HTERT RPE-1 (cell line): Measurements from ENCODE around the gene CXCL5.

Experiments used
- in situ Hi-C: fragments of 300-500 bp; cut with MboI; formaldehyde crosslinking; loops from 4 replicates; pipeline ENCODE4 v1.14.3; 2020; ENCODE audit warnings: low sequenced_read_pairs

Gene CXCL5

DNA sequence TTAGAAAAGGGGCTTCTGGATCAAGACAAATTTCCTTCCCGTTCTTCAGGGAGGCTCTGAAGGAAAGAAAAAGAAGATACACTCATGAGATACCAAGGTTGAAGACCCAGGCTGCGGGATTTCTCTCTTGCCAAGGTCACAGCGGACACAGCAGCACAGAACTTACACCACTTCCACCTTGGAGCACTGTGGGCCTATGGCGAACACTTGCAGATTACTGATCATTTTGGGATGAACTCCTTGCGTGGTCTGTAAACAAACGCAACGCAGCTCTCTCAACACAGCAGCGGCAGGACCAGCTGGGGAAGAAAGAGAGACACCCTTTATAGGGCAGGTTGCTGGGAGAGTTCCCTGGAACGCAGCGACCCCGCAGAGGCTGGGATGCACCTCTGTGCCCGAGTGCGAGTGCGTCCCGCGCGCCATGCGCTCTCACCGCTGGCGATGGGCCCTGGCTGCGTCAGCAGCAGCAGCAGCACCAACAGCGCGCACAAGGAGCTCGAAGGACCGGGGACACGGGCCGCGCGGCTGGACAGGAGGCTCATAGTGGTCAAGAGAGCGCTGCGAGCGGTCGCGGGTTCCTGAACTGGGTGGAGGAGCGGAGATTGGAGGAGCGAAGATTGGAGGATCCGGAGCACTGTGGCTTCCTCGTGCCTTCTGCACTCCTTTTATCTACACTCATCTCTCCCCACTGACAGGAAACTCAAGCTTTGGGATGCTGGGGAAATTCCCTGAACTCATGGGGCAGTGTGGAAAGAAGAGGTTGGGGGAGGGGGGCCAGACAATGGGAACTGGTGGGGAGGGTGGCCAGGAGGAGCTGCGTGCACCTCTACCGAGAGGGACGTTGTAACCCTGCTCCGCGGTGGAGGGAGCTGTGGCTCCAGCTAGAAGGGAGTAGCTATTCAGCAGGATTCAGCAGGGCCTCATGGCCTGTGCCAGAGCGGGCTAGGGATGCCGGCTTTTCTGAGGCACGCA, at the start of gene CXCL5:
TSS of gene CXCL5 (minus strand) at position 638 of the 972 bp plus-strand sequence. CDS start at position 542, 96 bp downstream.
- in situ Hi-C loops: no loop called here

GRCh38 chr4:74047152-74047551, 48.7 kb upstream of the CXCL5 start:
- in situ Hi-C loops: no loop called here

- in situ Hi-C loops: no loop called here
Measured at GRCh38 chr4:74045772-74046171, 47.3 kb upstream of the CXCL5 start.

DNA sequence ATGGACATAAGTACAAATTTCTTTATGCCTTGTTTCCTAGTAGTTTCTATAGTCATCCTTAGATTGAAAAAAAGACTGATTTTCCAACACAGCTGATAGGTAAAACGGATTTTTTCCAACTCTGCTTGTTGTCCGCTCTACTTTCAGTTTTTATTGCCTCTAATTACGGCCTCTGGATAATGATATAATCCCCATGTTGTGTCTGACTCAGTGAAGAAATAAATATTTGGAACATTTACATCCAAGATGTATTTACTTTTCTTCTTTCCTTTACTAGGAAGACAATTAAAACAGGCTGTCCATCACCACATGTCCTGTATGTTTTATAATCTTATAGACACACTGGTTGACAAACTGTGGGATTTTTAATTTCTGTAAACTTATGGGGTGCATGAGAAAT, 46.8 kb upstream of the CXCL5 start:
- in situ Hi-C loops: no loop called here

- in situ Hi-C loops: no loop called here
Measured at GRCh38 chr4:74044677-74045076, 46.2 kb upstream of the CXCL5 start.

GRCh38 chr4:74042681-74043080, 44.2 kb upstream of the CXCL5 start:
- in situ Hi-C loops: no loop called here

DNA sequence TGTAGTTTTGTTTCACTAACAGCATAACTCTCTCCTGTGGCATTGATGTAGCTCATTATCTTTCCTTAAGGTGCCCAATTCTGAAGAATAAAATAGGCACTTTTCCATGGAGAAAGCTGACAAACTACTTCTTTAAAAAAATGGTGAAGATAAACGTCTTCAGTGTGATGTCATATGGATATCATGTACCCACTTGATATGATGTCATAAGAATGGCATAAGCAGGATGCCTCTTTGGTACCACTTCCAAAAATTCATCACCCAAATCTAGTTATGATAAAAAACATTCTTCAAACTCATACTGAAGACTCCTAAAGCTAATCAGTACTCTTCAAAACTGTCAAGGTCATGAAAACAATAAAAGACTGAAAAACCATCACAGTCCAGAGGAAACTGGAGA, 42.9 kb upstream of the CXCL5 start:
- in situ Hi-C loops: no loop called here

GRCh38 chr4:74039315-74039763, 40.9 kb upstream of the CXCL5 start:
- in situ Hi-C loops: no loop called here

- in situ Hi-C loops: no loop called here
Measured at GRCh38 chr4:74038425-74039314, 40.2 kb upstream of the CXCL5 start, which contains the start of gene CXCL3. CXCL3 (minus strand) TSS chr4:74038689; CDS start chr4:74038611, 78 bp downstream.

- in situ Hi-C loops: no loop called here
Measured at GRCh38 chr4:74038086-74038424, 39.6 kb upstream of the CXCL5 start.

GRCh38 chr4:74037076-74037955, 38.8 kb upstream of the CXCL5 start:
- in situ Hi-C loops: no loop called here

DNA sequence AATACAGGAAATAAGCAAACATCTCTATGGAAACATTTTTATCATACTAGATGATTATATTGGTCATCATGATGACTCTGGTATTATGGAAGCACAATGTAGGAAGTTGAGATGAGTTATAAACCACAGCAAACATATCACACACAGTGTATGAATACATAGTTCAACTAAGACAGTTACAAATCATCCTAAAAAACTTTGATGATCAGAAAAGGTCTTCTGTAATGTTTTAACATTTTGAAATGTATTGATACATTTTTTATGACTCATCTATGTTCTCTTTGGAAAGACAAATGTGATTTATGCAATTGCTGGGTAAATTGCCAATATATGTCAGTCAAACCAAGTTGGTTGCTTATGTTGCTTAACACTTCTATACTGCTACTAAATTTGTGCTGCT, 35.3 kb upstream of the CXCL5 start:
- in situ Hi-C loops: no loop called here

- in situ Hi-C loops: no loop called here
Measured at GRCh38 chr4:74032064-74032463, 33.6 kb upstream of the CXCL5 start.

DNA sequence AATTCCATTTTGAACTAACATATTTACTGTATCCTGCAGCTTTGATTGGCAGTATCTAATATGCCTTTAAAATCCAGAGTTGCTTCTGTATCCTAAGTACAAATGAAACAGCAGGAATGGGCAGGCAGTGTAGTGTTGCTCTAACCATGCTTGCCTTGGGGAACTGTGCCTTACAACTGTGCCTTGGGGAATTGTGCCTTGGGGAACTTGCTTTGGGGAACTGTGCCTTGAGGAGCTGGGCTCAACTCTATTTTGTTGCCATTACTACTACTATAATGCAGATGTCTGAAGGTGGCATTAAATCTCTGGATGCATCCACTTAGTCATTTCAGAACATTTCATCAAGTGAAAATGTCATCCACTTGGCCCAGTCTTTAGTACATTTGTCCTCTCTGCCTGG, 33.1 kb upstream of the CXCL5 start:
- in situ Hi-C loops: no loop called here

DNA sequence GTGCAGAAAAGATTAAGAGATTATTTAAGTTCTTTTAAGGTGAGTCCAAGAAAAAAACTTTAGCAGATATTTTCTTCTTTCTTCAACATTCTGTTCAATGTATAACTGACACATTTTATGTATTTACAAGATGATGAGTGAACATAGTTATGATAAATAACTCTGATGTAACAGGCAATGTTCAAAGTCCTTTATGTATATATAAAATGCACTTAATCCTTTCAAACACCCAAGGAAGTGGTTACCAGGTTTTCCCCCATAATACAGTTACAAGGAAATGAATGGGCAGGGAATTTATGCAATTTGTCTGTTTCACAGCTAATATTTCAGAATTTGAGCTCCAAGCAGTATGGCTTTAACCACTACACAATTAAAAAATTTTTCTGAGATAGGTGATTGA, 31.8 kb upstream of the CXCL5 start:
- in situ Hi-C loops: no loop called here

DNA sequence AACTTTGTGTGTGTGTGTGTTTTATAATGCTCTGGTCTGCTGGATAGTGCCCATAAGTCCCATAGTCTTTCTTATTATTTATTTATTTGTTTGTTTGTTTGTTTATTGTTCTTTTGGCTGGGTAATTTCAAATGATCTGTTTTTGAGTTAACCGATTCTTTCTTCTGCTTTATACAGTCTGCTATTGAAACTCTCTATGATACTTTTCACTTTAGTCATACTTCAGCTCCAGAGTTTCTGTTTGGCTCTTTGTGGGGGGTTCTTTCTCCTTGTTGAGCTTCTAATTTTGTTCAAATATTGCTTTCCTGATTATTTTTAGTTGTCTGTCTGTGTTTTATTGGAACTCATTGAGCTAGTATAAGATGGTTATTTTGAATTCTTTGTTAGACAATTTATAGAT, 30.0 kb upstream of the CXCL5 start:
- in situ Hi-C loops: no loop called here

GRCh38 chr4:74023709-74024108, 25.2 kb upstream of the CXCL5 start:
- in situ Hi-C loops: no loop called here

GRCh38 chr4:74021601-74022000, 23.1 kb upstream of the CXCL5 start:
- in situ Hi-C loops: no loop called here

- in situ Hi-C loops: no loop called here
Measured at GRCh38 chr4:74018771-74019170, 20.3 kb upstream of the CXCL5 start.

GRCh38 chr4:74018116-74018515, 19.6 kb upstream of the CXCL5 start:
- in situ Hi-C loops: no loop called here

DNA sequence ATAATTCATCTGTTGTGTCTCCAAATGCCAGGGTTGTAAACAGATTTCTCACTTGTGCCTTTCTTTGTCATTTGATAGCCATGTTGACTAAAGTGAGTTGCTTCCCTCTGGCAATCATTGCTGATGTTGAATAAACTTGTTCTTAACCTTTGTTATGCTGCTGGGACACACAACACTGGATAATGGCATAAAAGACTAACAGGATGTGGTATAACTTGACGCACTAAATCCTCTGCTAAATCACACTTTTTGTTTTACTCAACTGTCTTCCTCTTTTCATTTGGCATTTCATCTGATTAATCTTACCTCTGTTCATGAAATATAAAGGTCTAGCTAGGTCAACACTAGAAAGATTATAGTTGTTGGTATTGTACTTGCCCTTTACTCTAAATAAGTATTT, 17.6 kb upstream of the CXCL5 start:
- in situ Hi-C loops: no loop called here
